ENCODE measurements around the gene RPS6KA2. TPM values are rescaled to one million over a fixed set of nuclear protein-coding genes. Genes with fewer than 3 reads are reported as not detected.

Gene RPS6KA2
- total RNA-seq, 1 experiment from 2014 or later = 43.7 TPM

- DNase-seq (ENCODE audit: low read depth) = no peak
Observed at GRCh38 chr6:166489301-166490155, 137.5 kb downstream of the RPS6KA2 start.

GRCh38 chr6:166488701-166489100, 138.3 kb downstream of the RPS6KA2 start:
- DNase-seq (ENCODE audit: low read depth) = no peak

- DNase-seq (ENCODE audit: low read depth) = no peak
Observed at GRCh38 chr6:166488076-166488685, 138.9 kb downstream of the RPS6KA2 start.

DNA sequence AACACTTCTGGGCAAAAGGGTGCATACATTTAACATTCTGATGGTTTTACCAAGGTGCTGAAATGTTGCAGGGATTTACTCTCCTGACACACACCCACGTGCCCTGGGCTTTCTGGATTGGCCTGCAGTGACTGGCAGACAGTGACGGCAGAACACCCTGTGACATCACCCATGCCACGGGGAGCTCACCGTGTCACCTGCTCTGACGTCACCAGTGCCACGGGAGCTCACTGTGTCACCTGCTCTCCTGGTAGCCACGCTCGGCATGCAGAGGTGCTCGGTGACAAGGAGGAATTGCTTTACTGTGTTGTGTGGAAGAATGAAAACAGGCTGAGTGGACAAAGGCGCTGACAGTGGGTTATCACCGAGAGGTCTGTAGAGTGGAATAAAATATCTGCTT, 139.9 kb downstream of the RPS6KA2 start:
- no peak for DNase-seq (ENCODE audit: low read depth)

DNA sequence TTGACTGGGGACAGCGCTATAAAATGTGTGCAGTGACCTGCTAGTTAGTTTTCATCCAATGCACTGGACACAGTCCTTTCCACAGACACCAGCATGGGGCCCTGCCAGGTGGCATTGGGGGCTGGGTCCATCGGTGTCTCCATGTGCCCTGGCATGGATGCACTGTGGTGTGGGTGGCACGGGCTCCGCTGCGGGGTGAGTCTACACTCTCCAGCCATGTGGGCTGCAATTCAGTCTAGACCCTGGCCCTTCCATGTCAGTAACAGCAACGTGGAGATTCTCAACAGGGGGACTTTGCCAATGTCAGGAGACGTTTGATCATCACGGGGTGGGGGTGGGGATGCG, 140.5 kb downstream of the RPS6KA2 start:
- DNase-seq (ENCODE audit: low read depth) = no peak

GRCh38 chr6:166485651-166486535, 141.2 kb downstream of the RPS6KA2 start:
- DNase-seq (ENCODE audit: low read depth) = no peak

DNA sequence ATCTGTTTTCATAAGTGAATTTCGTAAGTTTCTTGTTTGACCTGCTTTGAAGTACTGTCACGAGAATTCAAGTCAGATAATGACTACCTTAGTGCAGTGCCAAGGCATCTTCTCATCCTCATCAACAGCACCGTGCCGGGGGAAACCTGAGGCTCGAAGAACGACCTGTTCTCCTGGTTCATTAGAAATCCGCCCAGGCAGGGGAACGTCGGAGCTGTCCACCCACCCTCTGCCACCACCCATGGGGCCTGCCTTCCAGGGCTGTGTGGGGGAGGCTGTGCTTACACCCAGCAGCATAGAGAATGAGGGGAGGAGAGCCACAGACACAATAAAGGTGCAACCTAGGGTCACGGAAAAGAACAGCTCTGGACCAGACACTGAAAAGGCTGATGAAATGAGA, 142.2 kb downstream of the RPS6KA2 start:
- DNase-seq (ENCODE audit: low read depth) = no peak

- DNase-seq (ENCODE audit: low read depth) = no peak
Observed at GRCh38 chr6:166483573-166484250, 143.3 kb downstream of the RPS6KA2 start.

GRCh38 chr6:166483026-166483425, 144.0 kb downstream of the RPS6KA2 start:
- DNase-seq (ENCODE audit: low read depth) = no peak

- no peak for DNase-seq (ENCODE audit: low read depth)
Observed at GRCh38 chr6:166478782-166479592, 148.1 kb downstream of the RPS6KA2 start.

GRCh38 chr6:166477647-166478365, 149.2 kb downstream of the RPS6KA2 start:
- no peak for DNase-seq (ENCODE audit: low read depth)

- DNase-seq (ENCODE audit: low read depth) = no peak
Observed at GRCh38 chr6:166476634-166477215, 150.3 kb downstream of the RPS6KA2 start.

DNA sequence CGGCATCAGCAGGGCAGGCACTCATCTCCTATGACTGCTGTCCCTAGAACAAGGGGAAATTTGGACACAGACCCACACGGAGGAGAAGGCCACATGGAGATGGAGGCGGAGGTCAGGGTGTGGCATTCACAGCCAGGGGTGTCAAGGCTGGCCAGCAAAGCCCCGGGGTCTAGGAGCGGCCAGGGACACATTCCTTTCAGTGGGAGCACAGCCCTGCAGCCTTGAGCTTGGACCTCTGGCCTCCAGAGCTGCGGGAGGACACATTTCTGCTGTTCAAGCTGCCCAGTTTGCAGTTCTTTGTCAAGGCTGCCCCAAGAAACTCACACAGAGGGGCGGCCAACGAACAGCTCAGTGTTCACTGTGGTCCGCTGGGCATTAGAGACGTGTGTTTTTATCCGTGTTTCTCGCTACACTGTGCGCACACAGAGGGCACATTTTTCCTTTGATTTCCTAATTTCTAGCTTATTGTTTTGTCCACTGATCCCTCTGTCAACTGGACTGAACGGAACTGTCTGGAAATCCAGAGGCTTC, 150.9 kb downstream of the RPS6KA2 start:
- DNase-seq (ENCODE audit: low read depth) = no peak

- peak; percentile 8 for DNase-seq (ENCODE audit: low read depth)
Observed at GRCh38 chr6:166474721-166475565, 152.1 kb downstream of the RPS6KA2 start.

DNA sequence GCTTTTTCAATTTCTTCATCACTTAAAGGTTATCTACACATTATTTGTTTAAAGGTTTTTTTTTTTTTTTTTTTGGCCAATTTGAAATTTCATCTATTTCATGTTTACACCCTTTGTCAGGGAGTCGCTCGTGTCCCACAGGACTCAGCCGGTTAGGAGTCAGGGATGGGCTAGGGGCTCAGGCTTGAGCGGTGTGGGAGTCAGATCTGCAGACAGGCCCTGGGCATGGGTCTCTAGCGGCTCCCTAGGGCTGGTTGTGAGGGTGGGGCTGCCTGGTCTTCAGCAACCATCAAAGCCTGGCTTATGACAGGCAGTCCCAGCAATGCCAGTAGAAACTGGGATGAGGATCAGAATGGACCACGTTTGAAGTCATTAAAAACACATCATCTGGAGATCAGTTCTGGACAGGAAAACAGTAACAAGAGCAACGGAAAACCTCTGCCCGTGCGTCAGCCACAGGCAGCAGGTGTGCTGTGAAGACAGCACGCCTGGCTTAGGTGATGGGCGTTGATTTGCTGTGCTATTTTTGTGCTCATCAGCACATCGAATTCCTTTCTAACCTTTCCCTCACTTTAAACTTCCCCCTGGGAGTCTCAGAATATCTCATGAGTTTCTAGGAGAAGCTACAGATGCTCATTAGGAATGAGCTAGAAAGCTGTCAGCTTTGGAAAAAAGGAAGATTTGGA, 153.0 kb downstream of the RPS6KA2 start:
- no peak for DNase-seq (ENCODE audit: low read depth)

- DNase-seq (ENCODE audit: low read depth) = no peak
Observed at GRCh38 chr6:166472636-166473035, 154.4 kb downstream of the RPS6KA2 start.

DNA sequence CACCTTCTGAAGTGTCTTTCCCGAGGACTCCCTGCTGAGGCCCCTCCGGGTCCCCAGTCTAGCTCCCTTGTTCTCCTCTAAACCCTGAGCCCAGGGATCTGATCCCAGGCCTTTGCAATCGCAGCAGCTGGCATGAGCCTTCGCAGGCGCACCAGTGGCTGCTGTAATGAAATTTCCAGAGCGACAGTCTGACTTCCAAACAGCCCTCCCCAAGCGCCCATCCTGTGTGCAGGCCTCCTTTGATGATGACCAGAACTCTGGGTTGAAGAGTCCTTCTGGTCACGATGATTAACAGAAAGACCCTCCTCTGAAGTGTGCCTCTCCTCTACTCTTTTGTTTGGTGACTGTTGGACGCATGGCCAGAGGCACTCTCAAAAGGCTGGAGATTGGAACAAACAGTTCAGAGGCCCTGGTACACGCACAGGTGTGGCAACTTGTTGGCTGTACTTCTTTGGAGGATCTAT, 155.2 kb downstream of the RPS6KA2 start:
- no peak for DNase-seq (ENCODE audit: low read depth)
